HEK293 (cell line): ENCODE data around the gene ASIC4.

Experiments
- BCL11A ChIP-seq: fragments of 450-650 bp; formaldehyde crosslinking; IDR thresholded peaks from 2 replicates; pipeline ENCODE4 v1.5.1; 2016; ENCODE audit warnings: low read depth, missing biosample characterization, missing genetic modification characterization
- GLI2 ChIP-seq: fragments of 450-650 bp; formaldehyde crosslinking; IDR thresholded peaks from 2 replicates; pipeline ENCODE4; 2017; ENCODE audit warnings: missing biosample characterization, missing genetic modification characterization, low read depth, borderline replicate concordance
- GLIS2 ChIP-seq: fragments of 450-650 bp; formaldehyde crosslinking; IDR thresholded peaks from 2 replicates; pipeline ENCODE4 v1.5.1; 2016; ENCODE audit warnings: missing biosample characterization, missing genetic modification characterization
- KLF1 ChIP-seq: fragments of 450-650 bp; formaldehyde crosslinking; IDR thresholded peaks from 2 replicates; pipeline ENCODE4 v1.5.1; 2016; ENCODE audit warnings: missing biosample characterization, missing genetic modification characterization
- OSR2 ChIP-seq: fragments of 450-650 bp; formaldehyde crosslinking; IDR thresholded peaks from 2 replicates; pipeline ENCODE4 v1.5.1; 2016; ENCODE audit warnings: missing biosample characterization, missing genetic modification characterization
- ZBTB8A ChIP-seq: fragments of 450-650 bp; formaldehyde crosslinking; IDR thresholded peaks from 2 replicates; pipeline ENCODE4 v1.5.1; 2016; ENCODE audit warnings: missing biosample characterization, missing genetic modification characterization
- ZFP3 ChIP-seq: fragments of 450-650 bp; formaldehyde crosslinking; IDR thresholded peaks from 2 replicates; pipeline ENCODE4 v1.5.1; 2016; ENCODE audit warnings: low read depth, missing biosample characterization, missing genetic modification characterization
- ZNF221 ChIP-seq: fragments of 450-650 bp; formaldehyde crosslinking; IDR thresholded peaks from 2 replicates; pipeline ENCODE4 v1.5.1; 2017; ENCODE audit warnings: missing biosample characterization, missing genetic modification characterization, borderline replicate concordance
- ZNF335 ChIP-seq: fragments of 450-650 bp; formaldehyde crosslinking; conservative IDR thresholded peaks from 2 replicates; pipeline ENCODE4 v1.5.1; 2016; ENCODE audit warnings: missing biosample characterization, missing genetic modification characterization
- ZNF341 ChIP-seq: fragments of 450-650 bp; formaldehyde crosslinking; IDR thresholded peaks from 2 replicates; pipeline ENCODE4; 2016; ENCODE audit warnings: low read depth, missing biosample characterization, missing genetic modification characterization
- ZNF394 ChIP-seq: fragments of 450-650 bp; formaldehyde crosslinking; IDR thresholded peaks from 2 replicates; pipeline ENCODE4 v1.5.1; 2016; ENCODE audit warnings: missing biosample characterization, missing genetic modification characterization, mild to moderate bottlenecking, moderate library complexity, borderline replicate concordance
- ZNF623 ChIP-seq: fragments of 450-650 bp; formaldehyde crosslinking; IDR thresholded peaks from 2 replicates; pipeline ENCODE4 v1.5.1; 2016; ENCODE audit warnings: missing biosample characterization, missing genetic modification characterization
- ZNF670 ChIP-seq: fragments of 450-650 bp; formaldehyde crosslinking; IDR thresholded peaks from 2 replicates; pipeline ENCODE4 v1.5.1; 2016; ENCODE audit warnings: missing biosample characterization, missing genetic modification characterization, low read depth
- ZNF701 ChIP-seq: fragments of 450-650 bp; formaldehyde crosslinking; IDR thresholded peaks from 2 replicates; pipeline ENCODE4 v1.5.1; 2016; ENCODE audit warnings: missing biosample characterization, missing genetic modification characterization
- ZNF777 ChIP-seq: fragments of 450-650 bp; formaldehyde crosslinking; IDR thresholded peaks from 2 replicates; pipeline ENCODE4 v1.5.1; 2017; ENCODE audit warnings: missing biosample characterization, missing genetic modification characterization, borderline replicate concordance
- ZXDB ChIP-seq: fragments of 450-650 bp; formaldehyde crosslinking; IDR thresholded peaks from 2 replicates; pipeline ENCODE4 v1.5.1; 2016; ENCODE audit warnings: missing biosample characterization, missing genetic modification characterization
- TF ChIP-seq, protein P1 (sequence below): fragments of 450-650 bp; formaldehyde crosslinking; IDR thresholded peaks from 2 replicates; pipeline ENCODE4 v1.5.1; 2016; ENCODE audit warnings: missing biosample characterization, missing genetic modification characterization
- TF ChIP-seq, protein P2 (sequence below): fragments of 450-650 bp; formaldehyde crosslinking; IDR thresholded peaks from 2 replicates; pipeline ENCODE4 v1.5.1; 2016; ENCODE audit warnings: missing biosample characterization, missing genetic modification characterization
- TF ChIP-seq, protein P3 (sequence below): fragments of 450-650 bp; formaldehyde crosslinking; IDR thresholded peaks from 2 replicates; pipeline ENCODE4 v1.5.1; 2016; ENCODE audit warnings: missing biosample characterization, missing genetic modification characterization
- TF ChIP-seq, protein P4 (sequence below): fragments of 450-650 bp; formaldehyde crosslinking; IDR thresholded peaks from 2 replicates; pipeline ENCODE4 v1.5.1; 2016; ENCODE audit warnings: missing biosample characterization, missing genetic modification characterization
- TF ChIP-seq, protein P5 (sequence below): fragments of 450-650 bp; formaldehyde crosslinking; IDR thresholded peaks from 2 replicates; pipeline ENCODE4 v1.5.1; 2017; ENCODE audit warnings: missing biosample characterization, missing genetic modification characterization
- TF ChIP-seq, protein P6 (sequence below): fragments of 450-650 bp; formaldehyde crosslinking; IDR thresholded peaks from 2 replicates; pipeline ENCODE4 v1.5.1; 2016; ENCODE audit warnings: missing biosample characterization, missing genetic modification characterization

The ASIC4 gene

DNA sequence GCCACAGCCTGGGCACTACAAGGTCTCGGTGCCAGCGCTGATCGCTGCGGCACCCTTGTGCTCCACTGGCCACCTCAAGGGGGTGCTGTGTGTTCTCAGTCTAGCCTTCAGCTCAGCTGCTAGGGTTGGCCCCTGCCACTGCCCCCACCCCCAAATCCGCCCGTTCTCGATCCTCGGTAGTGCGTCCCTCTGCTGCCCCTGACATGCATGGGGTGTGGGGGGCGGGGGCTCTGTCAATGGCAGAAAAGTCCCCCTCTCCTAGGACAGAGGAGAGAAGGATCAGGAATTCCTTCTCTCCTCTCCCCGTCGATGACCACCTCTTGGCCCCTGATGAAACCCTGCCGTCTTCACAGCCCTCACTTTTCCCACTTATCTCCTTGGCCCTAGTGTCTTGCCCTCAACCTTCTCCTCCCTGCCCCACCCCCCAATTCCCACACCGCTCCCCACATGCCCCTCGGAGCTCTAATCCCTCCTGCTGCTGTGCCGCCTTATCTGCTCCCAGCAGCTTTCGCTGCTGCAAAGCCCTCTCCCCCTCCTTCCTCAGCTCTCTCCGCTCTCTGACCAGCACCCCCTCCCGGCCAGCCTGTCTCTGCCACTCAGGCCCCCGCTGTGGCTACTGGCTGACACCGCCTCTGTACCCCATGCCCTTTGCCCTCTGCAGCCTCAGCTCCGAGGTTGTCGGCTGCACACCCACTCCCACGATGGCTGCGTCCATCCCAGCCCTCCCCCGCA is 4.3 kb upstream of the ASIC4 start (continued):
- TF ChIP-seq, protein P1, sequence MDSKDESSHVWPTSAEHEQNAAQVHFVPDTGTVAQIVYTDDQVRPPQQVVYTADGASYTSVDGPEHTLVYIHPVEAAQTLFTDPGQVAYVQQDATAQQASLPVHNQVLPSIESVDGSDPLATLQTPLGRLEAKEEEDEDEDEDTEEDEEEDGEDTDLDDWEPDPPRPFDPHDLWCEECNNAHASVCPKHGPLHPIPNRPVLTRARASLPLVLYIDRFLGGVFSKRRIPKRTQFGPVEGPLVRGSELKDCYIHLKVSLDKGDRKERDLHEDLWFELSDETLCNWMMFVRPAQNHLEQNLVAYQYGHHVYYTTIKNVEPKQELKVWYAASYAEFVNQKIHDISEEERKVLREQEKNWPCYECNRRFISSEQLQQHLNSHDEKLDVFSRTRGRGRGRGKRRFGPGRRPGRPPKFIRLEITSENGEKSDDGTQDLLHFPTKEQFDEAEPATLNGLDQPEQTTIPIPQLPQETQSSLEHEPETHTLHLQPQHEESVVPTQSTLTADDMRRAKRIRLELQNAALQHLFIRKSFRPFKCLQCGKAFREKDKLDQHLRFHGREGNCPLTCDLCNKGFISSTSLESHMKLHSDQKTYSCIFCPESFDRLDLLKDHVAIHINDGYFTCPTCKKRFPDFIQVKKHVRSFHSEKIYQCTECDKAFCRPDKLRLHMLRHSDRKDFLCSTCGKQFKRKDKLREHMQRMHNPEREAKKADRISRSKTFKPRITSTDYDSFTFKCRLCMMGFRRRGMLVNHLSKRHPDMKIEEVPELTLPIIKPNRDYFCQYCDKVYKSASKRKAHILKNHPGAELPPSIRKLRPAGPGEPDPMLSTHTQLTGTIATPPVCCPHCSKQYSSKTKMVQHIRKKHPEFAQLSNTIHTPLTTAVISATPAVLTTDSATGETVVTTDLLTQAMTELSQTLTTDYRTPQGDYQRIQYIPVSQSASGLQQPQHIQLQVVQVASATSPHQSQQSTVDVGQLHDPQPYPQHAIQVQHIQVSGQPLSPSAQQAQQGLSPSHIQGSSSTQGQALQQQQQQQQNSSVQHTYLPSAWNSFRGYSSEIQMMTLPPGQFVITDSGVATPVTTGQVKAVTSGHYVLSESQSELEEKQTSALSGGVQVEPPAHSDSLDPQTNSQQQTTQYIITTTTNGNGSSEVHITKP, result 0 out of 2 replicates have a peak, but pooled peaks have one; percentile 10
- 0 out of 2 replicates have a peak, but pooled peaks have one; percentile 20 for TF ChIP-seq ZFP3 (tag by site-specific recombination)
- no peak for TF ChIP-seq KLF1 (tag by site-specific recombination)
- TF ChIP-seq, protein P2, sequence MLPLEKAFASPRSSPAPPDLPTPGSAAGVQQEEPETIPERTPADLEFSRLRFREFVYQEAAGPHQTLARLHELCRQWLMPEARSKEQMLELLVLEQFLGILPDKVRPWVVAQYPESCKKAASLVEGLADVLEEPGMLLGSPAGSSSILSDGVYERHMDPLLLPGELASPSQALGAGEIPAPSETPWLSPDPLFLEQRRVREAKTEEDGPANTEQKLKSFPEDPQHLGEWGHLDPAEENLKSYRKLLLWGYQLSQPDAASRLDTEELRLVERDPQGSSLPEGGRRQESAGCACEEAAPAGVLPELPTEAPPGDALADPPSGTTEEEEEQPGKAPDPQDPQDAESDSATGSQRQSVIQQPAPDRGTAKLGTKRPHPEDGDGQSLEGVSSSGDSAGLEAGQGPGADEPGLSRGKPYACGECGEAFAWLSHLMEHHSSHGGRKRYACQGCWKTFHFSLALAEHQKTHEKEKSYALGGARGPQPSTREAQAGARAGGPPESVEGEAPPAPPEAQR (tag by site-specific recombination), result 0 out of 2 replicates have a peak, but pooled peaks have one; percentile 46
- TF ChIP-seq, protein P3, sequence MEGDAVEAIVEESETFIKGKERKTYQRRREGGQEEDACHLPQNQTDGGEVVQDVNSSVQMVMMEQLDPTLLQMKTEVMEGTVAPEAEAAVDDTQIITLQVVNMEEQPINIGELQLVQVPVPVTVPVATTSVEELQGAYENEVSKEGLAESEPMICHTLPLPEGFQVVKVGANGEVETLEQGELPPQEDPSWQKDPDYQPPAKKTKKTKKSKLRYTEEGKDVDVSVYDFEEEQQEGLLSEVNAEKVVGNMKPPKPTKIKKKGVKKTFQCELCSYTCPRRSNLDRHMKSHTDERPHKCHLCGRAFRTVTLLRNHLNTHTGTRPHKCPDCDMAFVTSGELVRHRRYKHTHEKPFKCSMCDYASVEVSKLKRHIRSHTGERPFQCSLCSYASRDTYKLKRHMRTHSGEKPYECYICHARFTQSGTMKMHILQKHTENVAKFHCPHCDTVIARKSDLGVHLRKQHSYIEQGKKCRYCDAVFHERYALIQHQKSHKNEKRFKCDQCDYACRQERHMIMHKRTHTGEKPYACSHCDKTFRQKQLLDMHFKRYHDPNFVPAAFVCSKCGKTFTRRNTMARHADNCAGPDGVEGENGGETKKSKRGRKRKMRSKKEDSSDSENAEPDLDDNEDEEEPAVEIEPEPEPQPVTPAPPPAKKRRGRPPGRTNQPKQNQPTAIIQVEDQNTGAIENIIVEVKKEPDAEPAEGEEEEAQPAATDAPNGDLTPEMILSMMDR, result peak; percentile 87
- peak; percentile 27; the same call in 1 of the 2 replicates for TF ChIP-seq ZBTB8A
- peak; percentile 29 for TF ChIP-seq OSR2 (tag by site-specific recombination)
- peak; percentile 45 for TF ChIP-seq ZNF335 (tag by site-specific recombination)
- TF ChIP-seq ZNF623 (tag by site-specific recombination), result no peak
- TF ChIP-seq ZNF701 (tag by site-specific recombination), result no peak
- peak; percentile 84 for TF ChIP-seq ZNF341 (tag by site-specific recombination)
- TF ChIP-seq ZNF394 (tag by site-specific recombination), result 0 out of 2 replicates have a peak, but pooled peaks have one; percentile 9
- 0 out of 2 replicates have a peak, but pooled peaks have one; percentile 50 for TF ChIP-seq ZNF777 (tag by site-specific recombination)
- TF ChIP-seq, protein P4, sequence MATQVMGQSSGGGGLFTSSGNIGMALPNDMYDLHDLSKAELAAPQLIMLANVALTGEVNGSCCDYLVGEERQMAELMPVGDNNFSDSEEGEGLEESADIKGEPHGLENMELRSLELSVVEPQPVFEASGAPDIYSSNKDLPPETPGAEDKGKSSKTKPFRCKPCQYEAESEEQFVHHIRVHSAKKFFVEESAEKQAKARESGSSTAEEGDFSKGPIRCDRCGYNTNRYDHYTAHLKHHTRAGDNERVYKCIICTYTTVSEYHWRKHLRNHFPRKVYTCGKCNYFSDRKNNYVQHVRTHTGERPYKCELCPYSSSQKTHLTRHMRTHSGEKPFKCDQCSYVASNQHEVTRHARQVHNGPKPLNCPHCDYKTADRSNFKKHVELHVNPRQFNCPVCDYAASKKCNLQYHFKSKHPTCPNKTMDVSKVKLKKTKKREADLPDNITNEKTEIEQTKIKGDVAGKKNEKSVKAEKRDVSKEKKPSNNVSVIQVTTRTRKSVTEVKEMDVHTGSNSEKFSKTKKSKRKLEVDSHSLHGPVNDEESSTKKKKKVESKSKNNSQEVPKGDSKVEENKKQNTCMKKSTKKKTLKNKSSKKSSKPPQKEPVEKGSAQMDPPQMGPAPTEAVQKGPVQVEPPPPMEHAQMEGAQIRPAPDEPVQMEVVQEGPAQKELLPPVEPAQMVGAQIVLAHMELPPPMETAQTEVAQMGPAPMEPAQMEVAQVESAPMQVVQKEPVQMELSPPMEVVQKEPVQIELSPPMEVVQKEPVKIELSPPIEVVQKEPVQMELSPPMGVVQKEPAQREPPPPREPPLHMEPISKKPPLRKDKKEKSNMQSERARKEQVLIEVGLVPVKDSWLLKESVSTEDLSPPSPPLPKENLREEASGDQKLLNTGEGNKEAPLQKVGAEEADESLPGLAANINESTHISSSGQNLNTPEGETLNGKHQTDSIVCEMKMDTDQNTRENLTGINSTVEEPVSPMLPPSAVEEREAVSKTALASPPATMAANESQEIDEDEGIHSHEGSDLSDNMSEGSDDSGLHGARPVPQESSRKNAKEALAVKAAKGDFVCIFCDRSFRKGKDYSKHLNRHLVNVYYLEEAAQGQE (tag by site-specific recombination), result peak; percentile 18; the same call in 1 of the 2 replicates
- TF ChIP-seq, protein P5, sequence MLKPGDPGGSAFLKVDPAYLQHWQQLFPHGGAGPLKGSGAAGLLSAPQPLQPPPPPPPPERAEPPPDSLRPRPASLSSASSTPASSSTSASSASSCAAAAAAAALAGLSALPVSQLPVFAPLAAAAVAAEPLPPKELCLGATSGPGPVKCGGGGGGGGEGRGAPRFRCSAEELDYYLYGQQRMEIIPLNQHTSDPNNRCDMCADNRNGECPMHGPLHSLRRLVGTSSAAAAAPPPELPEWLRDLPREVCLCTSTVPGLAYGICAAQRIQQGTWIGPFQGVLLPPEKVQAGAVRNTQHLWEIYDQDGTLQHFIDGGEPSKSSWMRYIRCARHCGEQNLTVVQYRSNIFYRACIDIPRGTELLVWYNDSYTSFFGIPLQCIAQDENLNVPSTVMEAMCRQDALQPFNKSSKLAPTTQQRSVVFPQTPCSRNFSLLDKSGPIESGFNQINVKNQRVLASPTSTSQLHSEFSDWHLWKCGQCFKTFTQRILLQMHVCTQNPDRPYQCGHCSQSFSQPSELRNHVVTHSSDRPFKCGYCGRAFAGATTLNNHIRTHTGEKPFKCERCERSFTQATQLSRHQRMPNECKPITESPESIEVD, result no peak
- TF ChIP-seq ZNF221, result no peak
- peak; percentile 59 for TF ChIP-seq ZXDB
- TF ChIP-seq BCL11A (tag by site-specific recombination), result no peak
- TF ChIP-seq, protein P6, sequence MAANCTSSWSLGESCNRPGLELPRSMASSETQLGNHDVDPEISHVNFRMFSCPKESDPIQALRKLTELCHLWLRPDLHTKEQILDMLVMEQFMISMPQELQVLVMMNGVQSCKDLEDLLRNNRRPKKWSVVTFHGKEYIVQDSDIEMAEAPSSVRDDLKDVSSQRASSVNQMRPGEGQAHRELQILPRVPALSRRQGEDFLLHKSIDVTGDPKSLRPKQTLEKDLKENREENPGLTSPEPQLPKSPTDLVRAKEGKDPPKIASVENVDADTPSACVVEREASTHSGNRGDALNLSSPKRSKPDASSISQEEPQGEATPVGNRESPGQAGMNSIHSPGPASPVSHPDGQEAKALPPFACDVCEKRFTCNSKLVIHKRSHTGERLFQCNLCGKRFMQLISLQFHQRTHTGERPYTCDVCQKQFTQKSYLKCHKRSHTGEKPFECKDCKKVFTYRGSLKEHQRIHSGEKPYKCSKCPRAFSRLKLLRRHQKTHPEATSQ, result peak; percentile 15; the same call in 1 of the 2 replicates
- TF ChIP-seq ZNF670, result no peak
- no peak for TF ChIP-seq GLI2 (tag by site-specific recombination)
- peak; percentile 72 for TF ChIP-seq GLIS2 (tag by site-specific recombination)
